Activated CD8-positive, alpha-beta T cell treated with anti-CD3 and anti-CD28 coated beads, Interleukin-2, amount 10 ng/mL, durations not matched to agents 7 days and 5 days (primary cell): ENCODE results near the gene CYP4F22. TPM values are rescaled to one million over a fixed set of nuclear protein-coding genes. Genes with fewer than 3 reads are reported as not detected.

Source experiments
- ATAC-seq: fragments of 150-1000 bp; cut with Tn5 transposase; one replicate; pipeline ENCODE4 v1.10.0; 2021; ENCODE audit warnings: moderate library complexity
- CTCF ChIA-PET: fragments of 350-600 bp; sonication (Branson Sonifier 250); formaldehyde crosslinking; loops from one replicate; lab custom pipeline; 2021; ENCODE audit warnings: antibody characterized with exemption; lab: Charles Lee
- POLR2A ChIA-PET: fragments of 350-600 bp; sonication (Branson Sonifier 250); formaldehyde crosslinking; loops from one replicate; lab custom pipeline; 2021; ENCODE audit warnings: antibody characterized with exemption; lab: Charles Lee
- DNase-seq: peaks from one replicate; pipeline ENCODE4 v3.0.0-alpha.2; 2020
- H3K27ac Mint-ChIP-seq: one replicate; pipeline ENCODE4 v1.8.0; 2021; ENCODE audit warnings: mild to moderate bottlenecking, mixed read lengths
- H3K27me3 Mint-ChIP-seq: one replicate; pipeline ENCODE4 v1.8.0; 2021; ENCODE audit warnings: low read depth, mixed read lengths
- H3K36me3 Mint-ChIP-seq: one replicate; pipeline ENCODE4 v1.8.0; 2021; ENCODE audit warnings: low read depth, mixed read lengths
- H3K4me1 Mint-ChIP-seq: one replicate; pipeline ENCODE4 v1.8.0; 2021; ENCODE audit warnings: low read depth, mixed read lengths
- H3K4me3 Mint-ChIP-seq: one replicate; pipeline ENCODE4 v1.8.0; 2021; ENCODE audit warnings: mild to moderate bottlenecking, mixed read lengths
- H3K9me3 Mint-ChIP-seq: one replicate; pipeline ENCODE4 v1.8.0; 2022; ENCODE audit warnings: mixed read lengths; ENCODE audit not compliant: insufficient read depth
- total RNA-seq, 2 experiments: library from RNA; stranded (reverse); gene quantifications; one replicate each; pipeline ENCODE4 v1.2.3, GENCODE V29; 2021

The CYP4F22 gene
- total RNA-seq: 1 to 10 TPM; 5.8 to 6.2 TPM

- DNase-seq: peak; percentile 31
- Mint-ChIP-seq H3K4me1 (peaks cover 36% of the 10 kb centered on the region), H3K9me3 (no peaks in the 10 kb centered on the region), H3K27me3 (peaks cover 29% of the 10 kb centered on the region), H3K27ac (peak within 1 kb of the TSS; percentile 61), H3K4me3 (peak within 1 kb of the TSS; percentile 82), H3K36me3 (peaks cover 3% of the 10 kb centered on the region)
- ATAC-seq: peak; percentile 75
- CTCF ChIA-PET: no interaction called here
- POLR2A ChIA-PET: no interaction called here
Measured at GRCh38 chr19:15508035-15508710, at the start of gene CYP4F22. Gene CYP4F22, plus strand, starts transcription at chr19:15508525. Its CDS starts 16,812 bp downstream, at chr19:15525337.

GRCh38 chr19:15461694-15462093, 46.6 kb upstream of the CYP4F22 start:
- peaks cover 48% of the 10 kb centered on the region for H3K4me1 Mint-ChIP-seq

GRCh38 chr19:15463861-15464371, 44.4 kb upstream of the CYP4F22 start:
- ATAC-seq: peak; percentile 78
- DNase-seq: peak; percentile 91
- Mint-ChIP-seq H3K4me1 (peaks cover 70% of the 10 kb centered on the region), H3K27ac (peak overlapping the region; percentile 94), H3K36me3 (peaks cover 45% of the 10 kb centered on the region), H3K4me3 (peak overlapping the region; percentile 90), H3K9me3 (no peaks in the 10 kb centered on the region), H3K27me3 (peaks cover 1% of the 10 kb centered on the region)
- CTCF ChIA-PET: interaction anchor here (0.8 to 2.5 kb wide), 14 partner anchors 9 to 91 kb away, joined by 3 to 36 read pairs (median 4); partner anchors contain the start of genes AKAP8 and AKAP8L
- POLR2A ChIA-PET: interaction anchor here (0.9 to 2.9 kb wide), 15 partner anchors 9 to 147 kb away, joined by 3 to 39 read pairs (median 4); partner anchors contain the start of genes AKAP8, AKAP8L and WIZ

More at GRCh38 chr19:15461694-15462093, 46.6 kb upstream of the CYP4F22 start:
- POLR2A ChIA-PET: interaction anchor here (0.6 to 2.9 kb wide), 2 partner anchors 11 to 53 kb away, joined by 3 to 22 read pairs; partner anchors contain the start of gene WIZ
- H3K27ac Mint-ChIP-seq: peak overlapping the region; percentile 67
- peak overlapping the region; percentile 90 for H3K4me3 Mint-ChIP-seq
- CTCF ChIA-PET: interaction anchor here (0.7 to 2.5 kb wide), 3 partner anchors 42 to 94 kb away, joined by 3 to 36 read pairs (median 5); partner anchors contain the start of gene AKAP8L
- H3K27me3 Mint-ChIP-seq: no peaks in the 10 kb centered on the region
- DNase-seq: no peak
- ATAC-seq: no peak
- peaks cover 55% of the 10 kb centered on the region for H3K36me3 Mint-ChIP-seq
- no peaks in the 10 kb centered on the region for H3K9me3 Mint-ChIP-seq

GRCh38 chr19:15464394-15465385, 43.6 kb upstream of the CYP4F22 start, which contains the start of gene RASAL3:
Gene RASAL3, minus strand, starts transcription at chr19:15464544. Its CDS starts 186 bp downstream, at chr19:15464358.
- Mint-ChIP-seq H3K27me3 (peaks cover 7% of the 10 kb centered on the region), H3K9me3 (no peaks in the 10 kb centered on the region), H3K4me1 (peaks cover 77% of the 10 kb centered on the region), H3K27ac (peak within 1 kb of the TSS; percentile 94), H3K36me3 (peaks cover 41% of the 10 kb centered on the region), H3K4me3 (peak within 1 kb of the TSS; percentile 90)
- CTCF ChIA-PET: interaction anchor here (0.9 to 3.3 kb wide), 10 partner anchors 10 to 91 kb away, joined by 3 to 39 read pairs (median 5); partner anchors contain the start of genes AKAP8 and AKAP8L
- ATAC-seq (peak; percentile 63), DNase-seq (peak; percentile 83)
- POLR2A ChIA-PET: interaction anchor here (0.6 to 2.9 kb wide), 8 partner anchors 10 to 341 kb away, joined by 3 to 39 read pairs (median 12); partner anchors contain the start of genes AKAP8L and WIZ

GRCh38 chr19:15466851-15467733, 41.2 kb upstream of the CYP4F22 start:
- Mint-ChIP-seq H3K4me3 (peak overlapping the region; percentile 48), H3K27me3 (peaks cover 10% of the 10 kb centered on the region), H3K9me3 (no peaks in the 10 kb centered on the region)

GRCh38 chr19:15467734-15468214, 40.6 kb upstream of the CYP4F22 start:
- peaks cover 56% of the 10 kb centered on the region for H3K4me1 Mint-ChIP-seq
- no peaks in the 10 kb centered on the region for H3K9me3 Mint-ChIP-seq
- ChIA-PET POLR2A (interaction anchor here (0.6 to 1.6 kb wide), 5 partner anchors 9 to 49 kb away, joined by 3 to 8 read pairs (median 3); partner anchors contain the start of gene AKAP8L), CTCF (interaction anchor here (0.6 to 3.3 kb wide), 8 partner anchors 11 to 87 kb away, joined by 3 to 39 read pairs (median 6); partner anchors contain the start of genes AKAP8L and PGLYRP2)
- ATAC-seq: no peak
- H3K36me3 Mint-ChIP-seq: peaks cover 14% of the 10 kb centered on the region
- H3K4me3 Mint-ChIP-seq: peak overlapping the region; percentile 4
- H3K27me3 Mint-ChIP-seq: peaks cover 10% of the 10 kb centered on the region
- DNase-seq: no peak
- H3K27ac Mint-ChIP-seq: peak overlapping the region; percentile 85

More at GRCh38 chr19:15466851-15467733, 41.2 kb upstream of the CYP4F22 start:
- DNase-seq (peak; percentile 79), ATAC-seq (peak; percentile 45)
- Mint-ChIP-seq H3K36me3 (peaks cover 19% of the 10 kb centered on the region), H3K4me1 (peaks cover 62% of the 10 kb centered on the region), H3K27ac (peak overlapping the region; percentile 85)
- CTCF ChIA-PET: interaction anchor here (0.6 to 3.3 kb wide), 9 partner anchors 11 to 88 kb away, joined by 3 to 39 read pairs (median 4); partner anchors contain the start of genes AKAP8L and PGLYRP2
- POLR2A ChIA-PET: interaction anchor here (0.6 to 1.6 kb wide), 7 partner anchors 8 to 48 kb away, joined by 3 to 8 read pairs (median 3); partner anchors contain the start of gene AKAP8L

GRCh38 chr19:15468675-15469512, 39.4 kb upstream of the CYP4F22 start:
- DNase-seq: no peak

GRCh38 chr19:15469513-15470297, 38.6 kb upstream of the CYP4F22 start:
- DNase-seq: peak; percentile 51
- Mint-ChIP-seq H3K4me3 (peak overlapping the region; percentile 64), H3K27ac (no peak overlapping the region), H3K27me3 (peaks cover 10% of the 10 kb centered on the region), H3K9me3 (no peaks in the 10 kb centered on the region), H3K4me1 (peaks cover 51% of the 10 kb centered on the region), H3K36me3 (peaks cover 2% of the 10 kb centered on the region)
- peak; percentile 16 for ATAC-seq
- ChIA-PET CTCF (interaction anchor here (1.5 to 2.1 kb wide), 2 partner anchors 51 to 86 kb away, joined by 5 to 9 read pairs; partner anchors contain the start of gene AKAP8L), POLR2A (no interaction called here)

More at GRCh38 chr19:15468675-15469512, 39.4 kb upstream of the CYP4F22 start:
- peaks cover 5% of the 10 kb centered on the region for H3K36me3 Mint-ChIP-seq
- POLR2A ChIA-PET: no interaction called here
- H3K4me3 Mint-ChIP-seq: peak overlapping the region; percentile 64
- CTCF ChIA-PET: interaction anchor here (1.5 to 2.3 kb wide), 3 partner anchors 50 to 87 kb away, joined by 5 to 31 read pairs (median 9); partner anchors contain the start of gene AKAP8L
- peak overlapping the region; percentile 31 for H3K27ac Mint-ChIP-seq
- no peak for ATAC-seq
- no peaks in the 10 kb centered on the region for H3K9me3 Mint-ChIP-seq
- peaks cover 10% of the 10 kb centered on the region for H3K27me3 Mint-ChIP-seq
- peaks cover 55% of the 10 kb centered on the region for H3K4me1 Mint-ChIP-seq
